Measurements from ENCODE around the gene GTPBP2. TPM values are rescaled to one million over a fixed set of nuclear protein-coding genes. Genes with fewer than 3 reads are reported as not detected.
"Not testable (repeated sequence)": the region's sequence is repeated elsewhere in the genome, so short reads cannot be mapped to it uniquely, and the experiment has no call there.

GTPBP2 gene
- total and polyA plus RNA-seq, 2 donors (not counting 1 experiment from before 2014, with no cell fraction given): 80.8 to 103 TPM

DNA sequence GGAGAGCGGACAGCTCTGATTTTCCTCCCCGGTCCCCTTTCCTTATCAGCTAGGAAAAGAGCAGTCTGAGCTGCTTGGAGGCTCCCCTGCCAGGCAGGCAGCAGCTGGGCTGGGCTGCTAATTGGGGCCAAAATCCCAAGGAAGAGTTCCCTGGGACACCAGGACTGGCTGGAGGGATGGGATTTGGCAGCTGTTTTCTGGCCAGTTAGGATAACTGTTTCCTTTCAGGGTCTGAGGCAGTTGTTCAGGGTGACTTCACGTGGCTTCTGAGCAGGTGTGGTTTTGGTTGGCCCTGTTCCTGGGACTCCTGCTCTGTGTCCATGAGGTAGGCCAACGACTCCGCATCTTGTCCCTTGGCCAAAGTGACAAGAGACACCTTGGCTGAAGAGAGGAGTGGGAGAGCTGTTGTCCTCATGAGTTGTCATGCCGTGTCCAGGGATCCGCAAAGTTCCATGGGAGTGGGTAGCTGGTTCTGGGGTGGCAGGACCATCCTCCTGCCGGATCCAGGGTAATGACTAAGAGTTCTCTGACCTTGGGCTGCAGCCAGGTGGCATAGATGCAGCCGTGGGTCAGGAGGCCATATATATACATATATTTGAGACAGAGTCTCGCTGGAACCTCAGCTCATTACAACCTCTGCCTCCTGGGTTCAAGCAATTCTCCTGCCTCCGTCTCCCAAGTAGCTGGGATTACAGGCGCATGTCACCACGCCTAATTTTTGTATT is 37.3 kb upstream of the GTPBP2 start:
- peaks cover 0 to 10% of the 10 kb centered on the region in 2 experiments for H3K36me3 ChIP-seq (replicated peaks in 1 of 2; ENCODE audit: control extremely low read depth in 1 of 2, control insufficient read depth in 1 of 2, extremely low read depth in 1 of 2, insufficient read depth in 2 of 2, low read length in 1 of 2)
- no peak overlapping the region for H3K4me2 ChIP-seq (replicated peaks; ENCODE audit: low read depth, low read length, poor library complexity, severe bottlenecking)
- no peak overlapping the region for H3K4me3 Mint-ChIP-seq
- ChIA-PET POLR2A (interaction anchor here (1.2 kb wide), 1 partner anchor 36 kb away, joined by 3 read pairs; no protein-coding TSS in a partner anchor), CTCF (interaction anchor here (0.6 to 7.9 kb wide), 24 partner anchors 11 to 446 kb away, joined by 3 to 102 read pairs (median 6); partner anchors contain the start of genes GTPBP2 and VEGFA)
- no peaks in the 10 kb centered on the region for H3K79me2 ChIP-seq (ENCODE audit: control insufficient read depth, insufficient read depth, low read length)
- H3K27ac ChIP-seq (ENCODE audit: low read length in 2 of 2): no peak overlapping the region
- no peaks in the 10 kb centered on the region for H3K27me3 ChIP-seq (replicated peaks in 1 of 4; ENCODE audit: control extremely low read depth in 1 of 4, control insufficient read depth in 3 of 4, insufficient read depth in 4 of 4, low read length in 3 of 4)
- H3K4me1 ChIP-seq (ENCODE audit: control insufficient read depth in 2 of 2, insufficient read depth in 2 of 2, low read length in 2 of 2): peaks cover 13 to 15% of the 10 kb centered on the region in 2 donors
- H3K4me1 Mint-ChIP-seq: peaks cover 19% of the 10 kb centered on the region
- 85% methylated on average over 10 of the region's 13 CpGs for WGBS (ENCODE audit: insufficient coverage)
- no peaks in the 10 kb centered on the region for H3K9me3 Mint-ChIP-seq (ENCODE audit: insufficient read depth)
- H2AFZ ChIP-seq (ENCODE audit: insufficient read depth, low read depth, low read length, poor library complexity, severe bottlenecking): no peak overlapping the region
- H3K9me3 ChIP-seq (ENCODE audit: control extremely low read depth in 1 of 3, control insufficient read depth in 2 of 3, insufficient read depth in 1 of 3, low read length in 2 of 3): no peaks in the 10 kb centered on the region
- no peak overlapping the region for H3K4me3 ChIP-seq (ENCODE audit: control extremely low read depth in 1 of 5, extremely low read depth in 1 of 5, insufficient read depth in 1 of 5, low read depth in 2 of 5, low read length in 4 of 5)
- no peaks in the 10 kb centered on the region for H4K20me1 ChIP-seq (ENCODE audit: control insufficient read depth, insufficient read depth, low read length, poor library complexity, severe bottlenecking)
- intact Hi-C loops (cut with micrococcal nuclease): loop anchor here (2.0 to 5.0 kb wide), 3 partner anchors 39 to 104 kb away; partner anchors contain the start of genes GTPBP2 and VEGFA
- H3K27me3 Mint-ChIP-seq: no peaks in the 10 kb centered on the region
- no peak overlapping the region for H3K27ac Mint-ChIP-seq
- TF ChIP-seq EZH2 (IDR thresholded peaks at IDR 0.05; ENCODE audit: borderline replicate concordance, insufficient read depth, low read depth, low read length, poor library complexity, severe bottlenecking): no peak
- TF ChIP-seq, protein P1, sequence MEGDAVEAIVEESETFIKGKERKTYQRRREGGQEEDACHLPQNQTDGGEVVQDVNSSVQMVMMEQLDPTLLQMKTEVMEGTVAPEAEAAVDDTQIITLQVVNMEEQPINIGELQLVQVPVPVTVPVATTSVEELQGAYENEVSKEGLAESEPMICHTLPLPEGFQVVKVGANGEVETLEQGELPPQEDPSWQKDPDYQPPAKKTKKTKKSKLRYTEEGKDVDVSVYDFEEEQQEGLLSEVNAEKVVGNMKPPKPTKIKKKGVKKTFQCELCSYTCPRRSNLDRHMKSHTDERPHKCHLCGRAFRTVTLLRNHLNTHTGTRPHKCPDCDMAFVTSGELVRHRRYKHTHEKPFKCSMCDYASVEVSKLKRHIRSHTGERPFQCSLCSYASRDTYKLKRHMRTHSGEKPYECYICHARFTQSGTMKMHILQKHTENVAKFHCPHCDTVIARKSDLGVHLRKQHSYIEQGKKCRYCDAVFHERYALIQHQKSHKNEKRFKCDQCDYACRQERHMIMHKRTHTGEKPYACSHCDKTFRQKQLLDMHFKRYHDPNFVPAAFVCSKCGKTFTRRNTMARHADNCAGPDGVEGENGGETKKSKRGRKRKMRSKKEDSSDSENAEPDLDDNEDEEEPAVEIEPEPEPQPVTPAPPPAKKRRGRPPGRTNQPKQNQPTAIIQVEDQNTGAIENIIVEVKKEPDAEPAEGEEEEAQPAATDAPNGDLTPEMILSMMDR (IDR thresholded peaks at IDR 0.05): no peak
- ATAC-seq (ENCODE audit: low read depth) (no peak), DNase-seq (no peak)
- no peak overlapping the region for H3K9ac ChIP-seq (ENCODE audit: low read length)

DNA sequence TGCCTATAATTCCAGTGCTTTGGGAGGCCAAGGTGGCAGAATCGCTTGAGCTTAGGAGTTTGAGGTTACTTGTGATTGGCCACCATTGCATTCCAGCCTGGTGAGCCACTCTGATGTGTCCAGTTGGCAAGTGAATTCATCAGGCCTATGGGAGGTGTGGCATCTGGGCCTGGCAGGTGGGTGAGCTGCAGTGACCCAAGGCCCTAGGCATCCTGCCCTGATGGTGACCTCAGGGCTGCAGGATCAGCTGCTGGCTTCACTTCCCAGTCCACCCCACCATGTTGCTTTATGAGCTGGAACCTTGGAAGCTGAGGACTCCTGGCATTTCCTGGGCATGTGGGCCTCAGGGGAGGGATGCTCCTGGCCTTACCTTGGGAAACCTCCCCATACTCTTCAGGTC is 36.3 kb upstream of the GTPBP2 start:
- H4K20me1 ChIP-seq (ENCODE audit: control insufficient read depth, insufficient read depth, low read length, poor library complexity, severe bottlenecking): no peaks in the 10 kb centered on the region
- H3K4me3 Mint-ChIP-seq: no peak overlapping the region
- H3K79me2 ChIP-seq (ENCODE audit: control insufficient read depth, insufficient read depth, low read length): no peaks in the 10 kb centered on the region
- H3K9me3 ChIP-seq (ENCODE audit: control extremely low read depth in 1 of 3, control insufficient read depth in 2 of 3, insufficient read depth in 1 of 3, low read length in 2 of 3): no peaks in the 10 kb centered on the region
- peaks cover 5% of the 10 kb centered on the region for H3K27me3 Mint-ChIP-seq
- 100% methylated on average over 1 of the region's 1 CpG for WGBS (ENCODE audit: insufficient coverage)
- H3K4me1 Mint-ChIP-seq: peaks cover 19% of the 10 kb centered on the region
- no peaks in the 10 kb centered on the region for H3K9me3 Mint-ChIP-seq (ENCODE audit: insufficient read depth)
- H3K27me3 ChIP-seq (replicated peaks in 1 of 4; ENCODE audit: control extremely low read depth in 1 of 4, control insufficient read depth in 3 of 4, insufficient read depth in 4 of 4, low read length in 3 of 4): no peaks in the 10 kb centered on the region
- POLR2A ChIA-PET: no interaction called here
- H3K4me2 ChIP-seq (replicated peaks; ENCODE audit: low read depth, low read length, poor library complexity, severe bottlenecking): no peak overlapping the region
- H3K36me3 ChIP-seq (replicated peaks in 1 of 2; ENCODE audit: control extremely low read depth in 1 of 2, control insufficient read depth in 1 of 2, extremely low read depth in 1 of 2, insufficient read depth in 2 of 2, low read length in 1 of 2): no peaks in the 10 kb centered on the region
- no peak overlapping the region for H2AFZ ChIP-seq (ENCODE audit: insufficient read depth, low read depth, low read length, poor library complexity, severe bottlenecking)
- H3K4me3 ChIP-seq (ENCODE audit: control extremely low read depth in 1 of 5, extremely low read depth in 1 of 5, insufficient read depth in 1 of 5, low read depth in 2 of 5, low read length in 4 of 5): no peak overlapping the region
- H3K27ac ChIP-seq (ENCODE audit: low read length in 2 of 2): no peak overlapping the region
- no peak overlapping the region for H3K9ac ChIP-seq (ENCODE audit: low read length)
- H3K27ac Mint-ChIP-seq: no peak overlapping the region
- intact Hi-C loops (cut with micrococcal nuclease): loop anchor here (5.0 kb wide), 2 partner anchors 38 to 57 kb away; partner anchors contain the start of gene GTPBP2
- CTCF ChIA-PET: interaction anchor here (0.9 to 7.9 kb wide), 10 partner anchors 18 to 414 kb away, joined by 3 to 102 read pairs (median 10); partner anchors contain the start of genes GTPBP2 and VEGFA
- no peak for ATAC-seq (ENCODE audit: low read depth)
- H3K4me1 ChIP-seq (ENCODE audit: control insufficient read depth in 2 of 2, insufficient read depth in 2 of 2, low read length in 2 of 2): peaks cover 13 to 15% of the 10 kb centered on the region in 2 donors
- TF ChIP-seq EZH2 (IDR thresholded peaks at IDR 0.05; ENCODE audit: borderline replicate concordance, insufficient read depth, low read depth, low read length, poor library complexity, severe bottlenecking): no peak
- TF ChIP-seq, protein P1 (IDR thresholded peaks at IDR 0.05): no peak
- no peak for DNase-seq

DNA sequence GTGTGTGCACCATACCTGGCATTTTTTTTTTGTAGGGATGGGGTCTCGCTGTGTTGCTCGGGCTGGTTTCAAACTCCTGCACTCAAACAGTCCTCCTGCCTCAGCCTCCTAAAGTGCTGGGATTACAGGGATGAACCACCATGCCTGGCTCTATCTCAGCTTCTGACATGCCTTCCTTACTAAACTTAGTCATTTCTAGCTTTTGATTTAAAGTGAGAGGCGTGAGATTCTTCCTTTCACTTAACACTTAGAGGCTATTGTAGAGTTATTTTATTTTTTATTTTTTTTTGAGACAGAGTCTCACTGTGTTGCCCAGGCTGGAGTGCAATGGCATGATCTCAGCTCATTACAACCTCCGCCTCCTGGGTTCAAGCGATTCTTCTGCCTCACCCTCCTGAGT is 33.9 kb upstream of the GTPBP2 start:
- H3K4me3 Mint-ChIP-seq; ATAC-seq (ENCODE audit: low read depth); H3K79me2 ChIP-seq (ENCODE audit: control insufficient read depth, insufficient read depth, low read length); H3K9me3 Mint-ChIP-seq (ENCODE audit: insufficient read depth); intact Hi-C loops (cut with micrococcal nuclease); H3K9me3 ChIP-seq (ENCODE audit: control extremely low read depth in 1 of 3, control insufficient read depth in 2 of 3, insufficient read depth in 1 of 3, low read length in 2 of 3); H3K27me3 ChIP-seq (replicated peaks in 1 of 4; ENCODE audit: control extremely low read depth in 1 of 4, control insufficient read depth in 3 of 4, insufficient read depth in 4 of 4, low read length in 3 of 4); H3K27ac Mint-ChIP-seq; DNase-seq; H3K9ac ChIP-seq (ENCODE audit: low read length); H4K20me1 ChIP-seq (ENCODE audit: control insufficient read depth, insufficient read depth, low read length, poor library complexity, severe bottlenecking); H3K27ac ChIP-seq (ENCODE audit: low read length in 2 of 2); H3K36me3 ChIP-seq (replicated peaks in 1 of 2; ENCODE audit: control extremely low read depth in 1 of 2, control insufficient read depth in 1 of 2, extremely low read depth in 1 of 2, insufficient read depth in 2 of 2, low read length in 1 of 2); H3K27me3 Mint-ChIP-seq; H3K4me2 ChIP-seq (replicated peaks; ENCODE audit: low read depth, low read length, poor library complexity, severe bottlenecking); POLR2A ChIA-PET; H3K4me3 ChIP-seq (ENCODE audit: control extremely low read depth in 1 of 5, extremely low read depth in 1 of 5, insufficient read depth in 1 of 5, low read depth in 2 of 5, low read length in 4 of 5); H2AFZ ChIP-seq (ENCODE audit: insufficient read depth, low read depth, low read length, poor library complexity, severe bottlenecking): not testable (repeated sequence)
- H3K4me1 Mint-ChIP-seq: peaks cover 11% of the 10 kb centered on the region
- peaks cover 10 to 11% of the 10 kb centered on the region in 2 donors for H3K4me1 ChIP-seq (ENCODE audit: control insufficient read depth in 2 of 2, insufficient read depth in 2 of 2, low read length in 2 of 2)
- CTCF ChIA-PET: interaction anchor here (1.1 to 1.3 kb wide), 2 partner anchors 61 to 422 kb away, joined by 3 read pairs; no protein-coding TSS in a partner anchor
- no CpG with 5 or more reads among the region's 5 CpGs for WGBS (ENCODE audit: insufficient coverage)
